Right atrium auricular region (tissue), 2 donors: ENCODE data around the gene NUDT16L1. TPM values are rescaled to one million over a fixed set of nuclear protein-coding genes. Genes with fewer than 3 reads are reported as not detected.

Source experiments
- DNase-seq: peaks from one replicate; pipeline ENCODE4 v3.0.0-alpha.2; 2019; ENCODE audit warnings: low spot score
- H3K27ac ChIP-seq, 2 donors: fragments of 200-600 bp; sonication (generic); 1 replicate in 1 of 2; 2 replicates in 1 of 2; pipeline ENCODE4 v1.5.1; 2016 to 2019
- H3K27me3 ChIP-seq, 2 donors: fragments of 200-600 bp; sonication (generic); one replicate each; pipeline versions ENCODE4 v1.5.1 to v1.6.0; 2017 to 2019
- H3K36me3 ChIP-seq: fragments of 200-600 bp; sonication (generic); one replicate; pipeline ENCODE4 v1.5.1; 2016
- H3K4me1 ChIP-seq, 2 donors: fragments of 200-600 bp; sonication (generic); one replicate each; pipeline versions ENCODE4 v1.5.1 to v1.6.0; 2017 to 2019
- H3K4me3 ChIP-seq, 2 donors: fragments of 200-600 bp; sonication (generic); 1 replicate in 1 of 2; 2 replicates in 1 of 2; pipeline ENCODE4 v1.5.1; 2017 to 2019; ENCODE audit warnings: mild to moderate bottlenecking in 1 of 2, moderate library complexity in 1 of 2
- H3K9me3 ChIP-seq, 2 donors: fragments of 200-600 bp; sonication (generic); one replicate each; pipeline ENCODE4 v1.5.1; 2019
- total RNA-seq, 2 donors: library from RNA; depleted of rRNA; stranded (reverse); fragments of >200 nt; gene quantifications; one replicate each; pipeline ENCODE4 v1.1.0, GENCODE V29; 2016
- TF ChIP-seq, protein P1 (sequence below), 2 donors: fragments of 200-600 bp; sonication (generic); IDR thresholded peaks; one replicate each; pipeline ENCODE4 v1.5.1; 2019; ENCODE audit warnings: antibody characterized with exemption in 2 of 2

The NUDT16L1 gene
- total RNA-seq, 2 donors from 2014 or later: 25.5 to 61.5 TPM

DNA sequence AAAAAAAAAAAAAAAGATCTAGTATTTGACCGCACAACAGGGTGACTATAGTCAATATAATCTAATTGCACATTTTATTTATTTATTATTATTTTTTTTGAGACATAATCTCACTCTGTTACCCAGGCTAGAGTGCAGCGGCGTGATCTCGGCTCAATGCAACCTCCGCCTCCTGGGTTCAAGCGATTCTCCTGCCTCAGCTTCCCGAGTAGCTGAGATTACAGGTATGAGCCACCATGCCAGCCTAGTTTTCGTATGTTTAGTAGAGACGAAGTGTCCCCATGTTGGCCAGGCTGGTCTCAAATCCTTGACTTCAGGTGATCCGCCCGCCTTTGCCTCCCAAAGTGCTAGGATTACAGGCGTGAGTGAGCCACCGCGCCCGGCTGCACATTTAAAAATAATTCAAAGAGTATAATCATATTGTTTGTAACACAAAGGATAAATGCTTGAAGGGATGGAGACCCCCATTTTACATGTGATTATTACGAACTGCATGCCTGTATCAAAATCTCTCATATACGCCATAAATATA lies 39.9 kb downstream of the NUDT16L1 start:
- Histone ChIP-seq H3K4me3 (peak overlapping the region; percentile 70 to 99), H3K27ac (peak overlapping the region in 1 of 2 donors; percentile 74), H3K4me1 (peaks cover 0 to 9% of the 10 kb centered on the region in 2 donors), H3K27me3 (no peaks in the 10 kb centered on the region), H3K36me3 (peaks cover 8% of the 10 kb centered on the region), H3K9me3 (no peaks in the 10 kb centered on the region)
- DNase-seq: no peak
- TF ChIP-seq, protein P1, sequence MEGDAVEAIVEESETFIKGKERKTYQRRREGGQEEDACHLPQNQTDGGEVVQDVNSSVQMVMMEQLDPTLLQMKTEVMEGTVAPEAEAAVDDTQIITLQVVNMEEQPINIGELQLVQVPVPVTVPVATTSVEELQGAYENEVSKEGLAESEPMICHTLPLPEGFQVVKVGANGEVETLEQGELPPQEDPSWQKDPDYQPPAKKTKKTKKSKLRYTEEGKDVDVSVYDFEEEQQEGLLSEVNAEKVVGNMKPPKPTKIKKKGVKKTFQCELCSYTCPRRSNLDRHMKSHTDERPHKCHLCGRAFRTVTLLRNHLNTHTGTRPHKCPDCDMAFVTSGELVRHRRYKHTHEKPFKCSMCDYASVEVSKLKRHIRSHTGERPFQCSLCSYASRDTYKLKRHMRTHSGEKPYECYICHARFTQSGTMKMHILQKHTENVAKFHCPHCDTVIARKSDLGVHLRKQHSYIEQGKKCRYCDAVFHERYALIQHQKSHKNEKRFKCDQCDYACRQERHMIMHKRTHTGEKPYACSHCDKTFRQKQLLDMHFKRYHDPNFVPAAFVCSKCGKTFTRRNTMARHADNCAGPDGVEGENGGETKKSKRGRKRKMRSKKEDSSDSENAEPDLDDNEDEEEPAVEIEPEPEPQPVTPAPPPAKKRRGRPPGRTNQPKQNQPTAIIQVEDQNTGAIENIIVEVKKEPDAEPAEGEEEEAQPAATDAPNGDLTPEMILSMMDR (IDR thresholded peaks at IDR 0.05): no peak

DNA sequence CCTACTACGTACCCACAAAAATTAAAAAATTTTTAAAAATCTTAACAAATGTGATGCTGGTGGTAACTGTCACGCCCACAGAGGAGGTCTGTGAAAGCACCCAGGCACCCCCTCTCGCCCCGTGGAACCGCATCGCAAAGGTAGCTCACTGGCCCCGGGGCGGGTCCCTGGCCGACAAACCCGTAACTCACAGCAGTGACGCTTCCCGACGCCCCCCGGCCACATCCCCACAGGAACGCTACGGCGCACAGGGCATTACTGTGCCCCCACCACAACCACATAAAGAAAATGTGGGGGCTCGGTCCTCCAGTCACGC lies 40.3 kb downstream of the NUDT16L1 start:
- Histone ChIP-seq H3K27me3 (no peaks in the 10 kb centered on the region), H3K4me1 (peaks cover 0 to 9% of the 10 kb centered on the region in 2 donors), H3K9me3 (no peaks in the 10 kb centered on the region), H3K27ac (peak overlapping the region; percentile 74 to 84), H3K36me3 (peaks cover 8% of the 10 kb centered on the region), H3K4me3 (peak overlapping the region; percentile 70 to 99)
- TF ChIP-seq, protein P1 (IDR thresholded peaks at IDR 0.05): no peak
- DNase-seq: no peak

DNA sequence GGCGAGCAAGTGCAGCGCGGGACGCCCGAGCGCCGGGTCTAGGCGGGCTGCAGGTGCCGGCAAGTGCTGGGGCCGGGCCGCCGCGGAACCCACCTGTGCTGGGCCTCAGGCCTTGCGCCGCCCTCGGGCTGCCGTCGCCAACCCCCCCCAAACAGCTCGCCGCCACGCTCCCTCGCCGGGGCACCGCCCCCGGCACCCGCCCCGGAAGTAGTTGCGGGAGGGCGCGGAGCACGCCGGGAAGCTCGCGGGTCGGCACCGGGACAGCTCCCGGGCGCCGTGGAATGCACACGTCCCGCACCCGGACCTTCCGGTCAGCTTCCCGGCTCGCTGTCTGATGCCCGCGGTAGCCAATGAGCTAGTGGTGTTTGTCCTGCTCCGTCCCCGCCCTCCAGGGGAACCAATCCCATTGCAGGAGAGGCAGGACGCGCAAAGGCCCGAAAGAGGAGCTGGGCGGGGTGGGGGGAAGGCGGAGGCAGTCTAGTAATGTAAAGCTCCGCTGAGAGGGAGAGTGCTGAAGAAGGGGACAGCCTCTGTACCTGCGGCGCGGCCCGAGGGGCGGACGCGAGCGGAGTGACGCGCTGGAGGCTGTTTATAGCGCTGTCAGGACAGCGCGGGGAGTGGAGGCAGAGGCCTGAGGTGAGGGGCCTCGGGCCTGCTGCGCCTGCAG lies 40.8 kb downstream of the NUDT16L1 start, which contains the start of the genes ANKS3 and DNAAF8:
ANKS3 (minus strand) TSS at position 209 of the 667 bp plus-strand sequence. CDS start 4,122 bp downstream, outside the sequence.
DNAAF8 (plus strand) TSS at position 475 of the 667 bp plus-strand sequence. CDS start 1,978 bp downstream, outside the sequence.
- TF ChIP-seq, protein P1 (IDR thresholded peaks at IDR 0.05): no peak
- Histone ChIP-seq H3K27ac (peak within 1 kb of the TSS; percentile 74 to 84), H3K4me3 (peak within 1 kb of the TSS; percentile 70 to 99), H3K9me3 (no peaks in the 10 kb centered on the region), H3K4me1 (peaks cover 0 to 9% of the 10 kb centered on the region in 2 donors), H3K36me3 (peaks cover 8% of the 10 kb centered on the region), H3K27me3 (no peaks in the 10 kb centered on the region)
- peak; percentile 98 for DNase-seq

DNA sequence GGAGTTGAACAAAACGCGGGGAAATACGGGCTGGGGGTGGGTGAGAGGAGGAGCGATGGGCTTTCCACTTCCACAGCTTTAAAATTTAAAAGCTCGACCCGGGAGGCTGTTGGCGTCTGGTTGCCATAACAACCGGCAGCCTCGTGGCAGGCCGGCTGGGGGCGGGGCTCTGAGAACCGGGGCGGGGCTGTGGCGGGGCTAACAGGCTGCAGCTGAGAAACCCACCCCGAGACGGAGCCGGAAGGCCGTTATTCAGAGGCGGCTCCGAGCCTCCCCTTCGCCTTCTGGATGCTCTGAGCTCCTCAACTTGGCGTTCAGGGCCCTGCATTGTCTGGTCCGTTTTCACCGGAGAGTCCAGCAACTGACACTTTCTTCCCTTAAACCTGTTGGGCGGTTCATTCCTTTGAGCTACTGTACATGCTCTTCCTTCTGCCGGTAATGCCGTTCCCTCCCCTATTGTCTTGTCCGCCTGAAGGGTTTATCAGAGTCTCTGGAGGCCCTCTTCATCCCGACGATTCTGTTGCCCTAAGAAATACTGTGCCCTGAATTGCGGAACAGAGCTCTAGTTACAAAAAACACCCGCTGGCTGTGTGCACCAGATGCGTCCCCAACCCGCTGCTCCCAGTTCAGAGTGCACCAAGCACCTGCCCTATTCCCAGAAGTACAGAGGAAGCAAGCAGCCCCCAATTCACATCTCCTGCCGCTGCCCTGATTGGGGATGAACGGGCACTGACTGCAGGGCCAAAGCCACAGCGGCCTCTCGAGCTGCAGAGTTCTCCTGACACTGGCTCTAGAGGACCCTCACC lies 41.6 kb downstream of the NUDT16L1 start:
- DNase-seq: peak; percentile 85
- peak overlapping the region; percentile 74 to 84 for H3K27ac ChIP-seq
- H3K9me3 ChIP-seq: no peaks in the 10 kb centered on the region
- peak overlapping the region; percentile 70 to 99 for H3K4me3 ChIP-seq
- peaks cover under 1% of the 10 kb centered on the region for H3K36me3 ChIP-seq
- H3K4me1 ChIP-seq: peaks cover 0 to 9% of the 10 kb centered on the region in 2 donors
- TF ChIP-seq, protein P1 (IDR thresholded peaks at IDR 0.05): no peak
- H3K27me3 ChIP-seq: no peaks in the 10 kb centered on the region

DNA sequence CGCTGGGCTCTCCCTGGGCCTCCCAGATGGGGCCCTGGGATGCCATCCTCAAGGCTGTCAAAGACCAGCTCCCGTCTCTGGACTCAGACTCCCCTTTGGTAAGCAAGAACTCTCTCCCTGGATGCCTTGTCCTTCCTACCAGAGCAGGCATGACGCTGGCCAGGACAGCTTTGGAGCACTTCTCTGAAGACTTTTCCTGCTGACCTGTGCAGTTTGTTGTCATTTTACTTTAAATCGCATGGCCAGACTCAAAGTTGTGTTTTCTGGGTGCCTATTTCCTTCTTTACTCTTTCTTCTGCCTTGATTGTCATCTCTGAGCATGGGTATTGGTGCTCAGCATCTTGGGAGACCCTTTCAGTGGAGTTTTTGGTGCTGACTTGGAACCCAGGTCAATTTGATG lies 43.2 kb downstream of the NUDT16L1 start:
- no peak for DNase-seq
- Histone ChIP-seq H3K36me3 (no peaks in the 10 kb centered on the region), H3K9me3 (no peaks in the 10 kb centered on the region), H3K27me3 (no peaks in the 10 kb centered on the region), H3K4me3 (no peak overlapping the region), H3K4me1 (peaks cover 0 to 9% of the 10 kb centered on the region in 2 donors), H3K27ac (no peak overlapping the region)
- TF ChIP-seq, protein P1 (IDR thresholded peaks at IDR 0.05): no peak
